H1 (cell line): ENCODE results near the gene OR13C9. TPM values are rescaled to one million over a fixed set of nuclear protein-coding genes. Genes with fewer than 3 reads are reported as not detected.

Experiments used
- CTCF ChIA-PET: fragments of 300-600 bp; sonication (Branson Sonifier 250); formaldehyde crosslinking; loops from one replicate; lab custom pipeline; 2021; ENCODE audit not compliant: partially characterized antibody; lab: Charles Lee
- POLR2A ChIA-PET: fragments of 300-600 bp; sonication (Branson Sonifier 250); formaldehyde crosslinking; loops from one replicate; lab custom pipeline; 2021; ENCODE audit warnings: inconsistent platforms; ENCODE audit not compliant: partially characterized antibody; lab: Charles Lee
- DNase-seq, 2 experiments: peaks; one replicate each; pipeline versions ENCODE4 v3.0.0 to v3.0.0-alpha.2; 2010 to 2022; ENCODE audit warnings: low spot score in 2 of 2, low read depth in 1 of 2, mixed read lengths in 1 of 2
- FAIRE-seq: peaks from 2 replicates; lab custom pipeline; 2011; peaks lifted over from hg19 to GRCh38; lab: Jason Lieb, UNC
- H2AFZ ChIP-seq: 2 replicates; pipeline ENCODE4 v1.8.1; 2012; ENCODE audit warnings: low read length, inconsistent platforms
- H2AK5ac ChIP-seq: 2 replicates; pipeline ENCODE4 v1.6.1; 2013; ENCODE audit warnings: low read depth, low read length
- H2BK120ac ChIP-seq: replicated peaks from 2 replicates; pipeline ENCODE3; 2013; ENCODE audit warnings: low read depth, low read length, inconsistent platforms
- H2BK12ac ChIP-seq: 2 replicates; pipeline ENCODE4 v1.6.1; 2013; ENCODE audit warnings: low read depth, low read length
- H2BK15ac ChIP-seq: 2 replicates; pipeline ENCODE4 v1.6.1; 2013; ENCODE audit warnings: low read length
- H2BK20ac ChIP-seq: 2 replicates; pipeline ENCODE4 v1.6.1; 2013; ENCODE audit warnings: low read length
- H2BK5ac ChIP-seq: 2 replicates; pipeline ENCODE4 v1.6.1; 2013; ENCODE audit warnings: low read depth, low read length
- H3K14ac ChIP-seq: 2 replicates; pipeline ENCODE4 v1.6.1; 2013; ENCODE audit warnings: inconsistent platforms; ENCODE audit not compliant: insufficient read length
- H3K18ac ChIP-seq: 2 replicates; pipeline ENCODE4 v1.6.1; 2013; ENCODE audit warnings: low read length; ENCODE audit errors: extremely low read depth
- H3K23ac ChIP-seq: 2 replicates; pipeline ENCODE4 v1.6.1; 2013; ENCODE audit warnings: inconsistent platforms; ENCODE audit not compliant: insufficient read length
- H3K23me2 ChIP-seq: 2 replicates; pipeline ENCODE4 v1.6.1; 2013; ENCODE audit warnings: low read depth, low read length
- H3K27ac ChIP-seq: 2 replicates; pipeline ENCODE4 v1.6.1; 2011; ENCODE audit warnings: low read depth, low read length, inconsistent platforms
- H3K27me3 ChIP-seq, 4 experiments: replicated peaks in 1 of 4; 1 replicate in 1 of 4; 2 replicates in 3 of 4; pipeline versions ENCODE4 v1.6.1 to v1.8.1; 2011 to 2013; ENCODE audit warnings: low read length in 3 of 4, mild to moderate bottlenecking in 3 of 4, inconsistent platforms in 2 of 4, mixed read lengths in 2 of 4, moderate library complexity in 1 of 4; ENCODE audit not compliant: control insufficient read depth in 3 of 4, insufficient read depth in 3 of 4; ENCODE audit errors: extremely low read depth in 1 of 4
- H3K36me3 ChIP-seq, 4 experiments: 2 replicates each; pipeline versions ENCODE4 v1.6.1 to v1.8.1; 2011 to 2013; ENCODE audit warnings: mild to moderate bottlenecking in 4 of 4, low read length in 3 of 4, moderate library complexity in 2 of 4, control low read depth in 1 of 4, inconsistent platforms in 1 of 4; ENCODE audit not compliant: insufficient read depth in 4 of 4, control insufficient read depth in 2 of 4
- H3K4ac ChIP-seq: replicated peaks from 2 replicates; pipeline ENCODE3; 2013; ENCODE audit warnings: low read length, low read depth, mixed read lengths, inconsistent platforms; ENCODE audit not compliant: insufficient read length
- H3K4me1 ChIP-seq, 4 experiments: replicated peaks in 1 of 4; 1 replicate in 1 of 4; 2 replicates in 3 of 4; pipeline versions ENCODE4 v1.6.1 to v1.8.1; 2011 to 2013; ENCODE audit warnings: low read length in 3 of 4, inconsistent platforms in 2 of 4, mixed read lengths in 1 of 4; ENCODE audit not compliant: insufficient read depth in 4 of 4, control insufficient read depth in 3 of 4
- H3K4me2 ChIP-seq, 2 experiments: 2 replicates each; pipeline versions ENCODE4 v1.6.1 to v1.8.1; 2011 to 2013; ENCODE audit warnings: low read depth in 2 of 2, low read length in 2 of 2, control low read depth in 1 of 2, inconsistent platforms in 1 of 2, mild to moderate bottlenecking in 1 of 2; ENCODE audit not compliant: insufficient read depth in 1 of 2
- H3K4me3 ChIP-seq, 4 experiments: fragments of 200-600, 300-600 bp in 1 of 4; sonication (generic), shearing (Covaris generic), sonication (Bioruptor Twin) in 1 of 4; 2 replicates each; pipeline versions ENCODE4 v1.5.1 to v1.8.1; 2011 to 2016; ENCODE audit warnings: low read length in 4 of 4, low read depth in 3 of 4, control low read depth in 2 of 4, inconsistent platforms in 2 of 4, mild to moderate bottlenecking in 2 of 4, mixed read lengths in 1 of 4, moderate library complexity in 1 of 4; ENCODE audit not compliant: insufficient read depth in 2 of 4; ENCODE audit errors: extremely low read depth in 1 of 4
- H3K56ac ChIP-seq: replicated peaks from 2 replicates; pipeline ENCODE3; 2013; ENCODE audit warnings: low read depth, mild to moderate bottlenecking, mixed read lengths, low read length, inconsistent platforms; ENCODE audit not compliant: insufficient read length
- H3K79me1 ChIP-seq: 2 replicates; pipeline ENCODE4 v1.6.1; 2013; ENCODE audit warnings: low read depth, low read length, control low read depth
- H3K79me2 ChIP-seq, 2 experiments: 2 replicates each; pipeline versions ENCODE4 v1.6.1 to v1.8.1; 2012 to 2013; ENCODE audit warnings: low read length in 2 of 2, mild to moderate bottlenecking in 2 of 2, inconsistent platforms in 1 of 2; ENCODE audit not compliant: insufficient read depth in 2 of 2, control insufficient read depth in 1 of 2
- H3K9ac ChIP-seq, 4 experiments: replicated peaks in 1 of 4; 1 replicate in 1 of 4; 2 replicates in 3 of 4; pipeline versions ENCODE4 v1.6.1 to v1.8.1; 2011 to 2013; ENCODE audit warnings: low read depth in 3 of 4, low read length in 3 of 4, control low read depth in 2 of 4, mild to moderate bottlenecking in 2 of 4, moderate library complexity in 2 of 4, inconsistent platforms in 1 of 4; ENCODE audit errors: extremely low read depth in 1 of 4
- H3K9me3 ChIP-seq, 2 experiments: 2 replicates each; pipeline versions ENCODE4 v1.6.1 to v1.8.1; 2012 to 2013; ENCODE audit warnings: mild to moderate bottlenecking in 2 of 2, moderate library complexity in 2 of 2, control low read depth in 1 of 2, inconsistent platforms in 1 of 2, low read depth in 1 of 2, low read length in 1 of 2, mixed read lengths in 1 of 2; ENCODE audit not compliant: insufficient read depth in 2 of 2
- H4K20me1 ChIP-seq, 2 experiments: replicated peaks in 1 of 2; 2 replicates each; pipeline versions ENCODE3 to v1.8.1; 2011 to 2013; ENCODE audit warnings: inconsistent platforms in 2 of 2, low read length in 2 of 2, mild to moderate bottlenecking in 1 of 2; ENCODE audit not compliant: insufficient read depth in 2 of 2, control insufficient read depth in 1 of 2
- H4K5ac ChIP-seq: 2 replicates; pipeline ENCODE4 v1.6.1; 2013; ENCODE audit warnings: low read length, low read depth, mixed read lengths, inconsistent platforms; ENCODE audit not compliant: insufficient read length
- H4K8ac ChIP-seq: 2 replicates; pipeline ENCODE4 v1.8.0; 2013; ENCODE audit warnings: mild to moderate bottlenecking, moderate library complexity, low read length, inconsistent platforms; ENCODE audit not compliant: insufficient read depth; ENCODE audit errors: extremely low read depth
- H4K91ac ChIP-seq: replicated peaks from 2 replicates; pipeline ENCODE3; 2013; ENCODE audit warnings: low read length, mixed read lengths, inconsistent platforms; ENCODE audit not compliant: insufficient read length
- CBX5 ChIP-seq: fragments of 300-800, 300-1000 bp; sonication (generic); IDR thresholded peaks from 2 replicates; pipeline ENCODE4 v1.7.1; 2016; ENCODE audit warnings: antibody characterized with exemption, low read length, low read depth
- CREB1 ChIP-seq: IDR thresholded peaks from 2 replicates; pipeline ENCODE4 v1.6.1; 2012; ENCODE audit warnings: inconsistent platforms
- FOSL1 ChIP-seq: IDR thresholded peaks from 2 replicates; pipeline ENCODE4 v1.6.1; 2011; ENCODE audit warnings: mild to moderate bottlenecking, low read depth, low read length, moderate library complexity; ENCODE audit not compliant: insufficient read depth
- GABPA ChIP-seq: IDR thresholded peaks from 2 replicates; pipeline ENCODE4 v1.6.1; 2011; ENCODE audit warnings: mild to moderate bottlenecking, low read length, moderate library complexity, borderline replicate concordance; ENCODE audit not compliant: insufficient read depth
- GTF2F1 ChIP-seq: IDR thresholded peaks from 2 replicates; pipeline ENCODE4 v1.6.1; 2012; ENCODE audit warnings: low read depth, low read length, improper control_type of control experiment, borderline replicate concordance
- HDAC2 ChIP-seq, 2 experiments: fragments of 300-600 bp in 1 of 2; sonication (generic) in 1 of 2; IDR thresholded peaks; 2 replicates each; pipeline ENCODE4 v1.6.1; 2011 to 2012; ENCODE audit warnings: low read depth in 2 of 2, low read length in 2 of 2, mild to moderate bottlenecking in 2 of 2, moderate library complexity in 2 of 2, borderline replicate concordance in 1 of 2, inconsistent platforms in 1 of 2
- NRF1 ChIP-seq: IDR thresholded peaks from 2 replicates; pipeline ENCODE4 v1.6.1; 2011; ENCODE audit warnings: mild to moderate bottlenecking, low read depth, low read length, improper control_type of control experiment
- RFX5 ChIP-seq: IDR thresholded peaks from 2 replicates; pipeline ENCODE4 v1.6.1; 2011; ENCODE audit warnings: low read depth, low read length, improper control_type of control experiment, borderline replicate concordance
- SUZ12 ChIP-seq: fragments of 200-600 bp; sonication (generic); IDR thresholded peaks from 2 replicates; pipeline ENCODE4 v1.6.1; 2012; ENCODE audit warnings: mild to moderate bottlenecking, inconsistent platforms, low read length, moderate library complexity, mixed read lengths
- TAF7 ChIP-seq: optimal IDR thresholded peaks from 2 replicates; pipeline ENCODE3; 2011; ENCODE audit warnings: low read depth, mild to moderate bottlenecking, inconsistent platforms, low read length, moderate library complexity, borderline replicate concordance
- USF2 ChIP-seq: IDR thresholded peaks from 2 replicates; pipeline ENCODE4 v1.6.1; 2011; ENCODE audit warnings: low read length, improper control_type of control experiment
- WGBS, 2 experiments: shearing (Covaris generic) in 1 of 2; methylation state at CpG; one replicate each; pipeline versions ENCODE4 v1.1.6 to v1.1.7; 2013 to 2015; ENCODE audit warnings: low lambda C conversion rate in 2 of 2, mixed read lengths in 2 of 2, inconsistent platforms in 1 of 2, low coverage in 1 of 2, missing lambda C conversion rate in 1 of 2; ENCODE audit not compliant: insufficient replicate concordance in 2 of 2, insufficient coverage in 1 of 2, insufficient read length in 1 of 2; ENCODE audit errors: extremely low coverage in 1 of 2, missing lambda C conversion rate in 1 of 2; 5-methylcytosine and 5-hydroxymethylcytosine counted together
- polyA plus RNA-seq, 7 experiments: library from polyadenylated mRNA; depleted of rRNA in 3 of 7; stranded (reverse) in 5 of 7; unstranded in 2 of 7; fragments of >200 nt in 5 of 7; fragments of 200-250 nt in 2 of 7; gene quantifications; 1 replicate in 5 of 7; 2 replicates in 1 of 7; 4 replicates in 1 of 7; pipeline versions ENCODE4 v1.2.1 to v1.2.3, GENCODE V29; 2011 to 2013; ENCODE audit warnings: missing spikeins in 2 of 7, mixed read lengths in 2 of 7
- total RNA-seq: library from RNA; stranded (reverse); fragmentation: NEBNext Ultra II Directional; extraction: Animal tissue kit (Norgen Biotek cat#: 25700); gene quantifications from 2 replicates; pipeline ENCODE4 v1.2.1, GENCODE V29; 2021

The OR13C9 gene
- total and polyA plus RNA-seq, 2 of the 8 experiments (the other 6 are each of a cell fraction or from before 2014, with no cell fraction given) = not detected

GRCh38 chr9:104658496-104659195 is 40.6 kb upstream of the OR13C9 start:
- Histone ChIP-seq H3K9ac (no peak overlapping the region), H3K4ac (no peak overlapping the region), H4K91ac (no peak overlapping the region), H3K4me2 (no peak overlapping the region), H2BK20ac (no peak overlapping the region), H2BK5ac (no peak overlapping the region), H4K20me1 (no peaks in the 10 kb centered on the region), H4K8ac (no peak overlapping the region), H3K27ac (no peak overlapping the region), H3K79me1 (no peaks in the 10 kb centered on the region), H3K23me2 (no peaks in the 10 kb centered on the region), H4K5ac (no peak overlapping the region), H2BK120ac (no peak overlapping the region), H3K18ac (no peak overlapping the region), H3K4me1 (no peaks in the 10 kb centered on the region), H3K27me3 (no peaks in the 10 kb centered on the region; a peak in 1 of 7 replicates), H2BK12ac (no peak overlapping the region), H3K4me3 (no peak overlapping the region), H3K36me3 (no peaks in the 10 kb centered on the region), H3K9me3 (no peaks in the 10 kb centered on the region), H3K14ac (no peak overlapping the region), H2BK15ac (no peak overlapping the region), H3K56ac (no peak overlapping the region), H3K79me2 (no peaks in the 10 kb centered on the region), H3K23ac (no peak overlapping the region), H2AK5ac (no peak overlapping the region), H2AFZ (no peak overlapping the region)
- POLR2A ChIA-PET = no interaction called here
- CTCF ChIA-PET = interaction anchor here (0.6 kb wide), 1 partner anchor 22 kb away, joined by 3 read pairs; no protein-coding TSS in a partner anchor
- WGBS, 2 experiments = 82% methylated on average over 2 of the region's 2 CpGs; no CpG with 5 or more reads in 1 of the 2 experiments
- FAIRE-seq = no peak
- DNase-seq = no peak
- TF ChIP-seq USF2 (no peak), HDAC2 (IDR thresholded peaks at IDR 0.05; ENCODE audit: borderline replicate concordance in 1 of 2, low read depth in 2 of 2, low read length in 2 of 2) (no peak), SUZ12 (no peak), CBX5 (no peak), GABPA (no peak), RFX5 (no peak), FOSL1 (no peak), GTF2F1 (no peak), NRF1 (no peak), TAF7 (no peak), CREB1 (no peak)
